ENCODE data around the gene SMCO3.
"Not testable (repeated sequence)": the region's sequence is repeated elsewhere in the genome, so short reads cannot be mapped to it uniquely, and the experiment has no call there.

Gene SMCO3

DNA sequence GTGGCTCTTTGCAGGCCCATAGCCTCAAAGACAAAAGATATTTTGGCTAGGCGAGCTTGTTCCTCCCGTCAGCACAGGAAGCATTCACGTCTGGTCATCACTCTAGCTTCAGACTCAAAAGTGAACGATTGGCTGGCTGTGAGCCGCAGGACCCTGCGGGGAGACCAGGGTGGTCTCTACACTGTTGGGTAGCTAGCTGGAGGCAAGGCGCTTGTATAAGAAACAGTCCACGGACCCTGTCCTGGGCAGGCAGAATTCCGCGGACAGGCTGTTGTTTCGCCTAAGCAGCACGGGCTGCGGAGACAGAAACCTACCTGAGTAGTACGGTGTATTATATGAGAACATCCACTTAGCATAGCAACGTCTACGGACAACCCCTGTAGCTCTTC, 40.3 kb downstream of the SMCO3 start:
- no peak for DNase-seq

DNA sequence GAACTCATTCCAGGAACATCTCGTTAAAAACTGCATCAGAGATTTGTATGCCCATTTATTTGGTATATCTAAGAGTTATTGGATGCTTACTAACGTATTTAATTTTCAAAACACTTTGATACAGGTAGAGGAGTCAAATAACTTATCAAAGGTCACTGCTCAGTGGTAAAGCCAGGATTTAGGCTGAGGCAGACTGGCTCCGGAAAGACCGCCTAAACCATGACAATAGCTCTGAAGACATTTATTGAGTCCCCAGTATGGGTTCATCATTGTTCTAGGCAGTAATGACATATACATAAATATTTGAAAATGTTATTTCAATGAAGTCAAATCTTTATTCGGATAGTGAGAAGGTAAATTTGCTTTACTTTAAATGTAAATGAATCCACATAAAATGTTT, 41.0 kb downstream of the SMCO3 start:
- DNase-seq = no peak

GRCh38 chr12:14771651-14772137, 42.3 kb downstream of the SMCO3 start:
- no peak for DNase-seq

DNA sequence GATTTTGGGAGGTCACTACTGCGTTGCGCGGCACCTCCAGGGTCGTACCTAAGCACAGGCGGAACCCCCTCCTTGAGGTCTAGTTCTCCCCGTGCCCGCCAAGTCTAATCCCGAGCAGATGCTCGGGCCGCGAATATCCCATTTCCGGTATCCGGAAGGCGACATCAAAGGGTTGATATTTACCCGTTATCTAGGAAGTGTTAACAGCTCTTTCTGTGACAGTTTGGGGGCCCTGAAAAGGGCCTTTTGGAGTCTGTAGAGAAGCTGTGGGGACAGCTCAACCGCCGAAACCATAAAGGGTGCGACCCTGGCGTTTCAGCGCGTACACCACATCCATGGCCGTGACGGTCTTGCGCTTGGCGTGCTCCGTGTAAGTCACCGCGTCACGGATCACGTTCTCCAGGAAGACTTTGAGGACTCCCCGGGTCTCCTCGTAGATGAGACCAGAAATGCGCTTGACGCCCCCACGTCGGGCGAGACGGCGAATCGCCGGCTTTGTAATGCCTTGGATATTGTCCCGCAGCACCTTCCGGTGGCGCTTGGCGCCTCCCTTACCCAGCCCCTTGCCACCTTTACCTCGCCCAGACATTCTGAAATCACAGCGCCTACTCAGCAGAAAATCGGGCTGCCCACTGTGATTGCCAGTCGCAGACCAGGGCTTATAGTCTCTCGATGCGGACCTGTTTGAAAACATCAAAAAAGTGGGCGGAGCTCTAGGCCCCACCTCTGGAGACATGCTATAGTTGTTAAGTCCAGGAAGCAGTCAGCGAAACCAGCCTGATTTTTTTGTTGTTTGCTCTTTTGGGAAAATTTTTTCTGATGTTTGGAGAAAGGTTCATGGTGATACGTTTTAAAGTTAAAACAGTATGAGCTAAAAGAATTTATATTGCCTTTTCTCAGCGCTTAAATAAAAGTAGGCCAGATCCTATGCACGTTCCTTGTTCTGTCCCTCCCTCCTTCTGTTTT, 43.2 kb downstream of the SMCO3 start:
- DNase-seq = peak; percentile 89

DNA sequence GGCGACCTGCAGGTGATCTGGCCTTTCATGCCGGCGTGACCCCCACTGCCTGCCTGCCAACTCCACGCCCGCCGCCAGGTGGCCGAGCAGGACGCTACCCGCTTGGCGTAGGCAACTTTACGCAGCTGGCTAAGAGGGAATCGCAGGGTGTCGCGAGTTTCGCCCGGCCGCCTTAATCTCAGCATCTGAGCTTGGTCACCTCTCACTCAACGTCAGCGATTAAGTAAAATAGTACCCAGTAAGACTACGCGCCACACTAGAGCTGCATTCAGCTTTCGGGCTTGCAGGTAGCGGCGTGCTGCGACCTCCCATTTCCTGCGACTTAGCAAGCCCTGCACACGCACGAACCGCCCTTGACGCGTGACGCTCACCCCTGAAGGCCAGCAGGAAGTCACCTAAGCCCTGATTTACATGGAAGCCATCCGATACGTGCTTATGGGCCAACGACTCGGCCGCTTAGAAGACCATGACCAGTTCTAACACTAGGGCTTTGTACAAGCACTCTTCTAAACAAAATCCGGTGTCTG, 44.0 kb downstream of the SMCO3 start:
- DNase-seq = peak; percentile 51

DNA sequence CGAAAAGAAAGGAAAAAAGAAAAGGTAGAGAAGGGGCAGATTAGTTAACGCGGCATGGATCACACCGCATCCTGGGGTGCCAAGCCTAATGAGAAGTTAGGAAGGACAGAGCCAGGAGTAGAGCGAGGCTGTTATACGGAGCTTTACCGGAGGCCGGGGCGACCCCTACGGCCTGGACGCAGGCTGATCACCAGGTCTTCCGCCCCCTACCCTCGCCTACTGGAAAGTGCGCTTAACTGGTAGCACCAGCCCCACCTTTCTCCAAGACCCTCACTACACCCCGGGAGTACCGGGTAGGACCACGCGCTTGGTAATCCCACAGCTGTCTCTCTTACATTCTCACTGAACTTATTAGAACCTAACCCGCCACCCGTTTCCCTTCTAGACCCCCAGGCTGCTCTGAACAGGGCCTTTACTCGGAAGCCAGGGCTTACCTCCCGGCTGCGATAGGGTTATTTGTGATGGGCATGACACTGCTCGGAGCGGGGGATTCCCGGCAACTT, 44.5 kb downstream of the SMCO3 start:
- DNase-seq = no peak

DNA sequence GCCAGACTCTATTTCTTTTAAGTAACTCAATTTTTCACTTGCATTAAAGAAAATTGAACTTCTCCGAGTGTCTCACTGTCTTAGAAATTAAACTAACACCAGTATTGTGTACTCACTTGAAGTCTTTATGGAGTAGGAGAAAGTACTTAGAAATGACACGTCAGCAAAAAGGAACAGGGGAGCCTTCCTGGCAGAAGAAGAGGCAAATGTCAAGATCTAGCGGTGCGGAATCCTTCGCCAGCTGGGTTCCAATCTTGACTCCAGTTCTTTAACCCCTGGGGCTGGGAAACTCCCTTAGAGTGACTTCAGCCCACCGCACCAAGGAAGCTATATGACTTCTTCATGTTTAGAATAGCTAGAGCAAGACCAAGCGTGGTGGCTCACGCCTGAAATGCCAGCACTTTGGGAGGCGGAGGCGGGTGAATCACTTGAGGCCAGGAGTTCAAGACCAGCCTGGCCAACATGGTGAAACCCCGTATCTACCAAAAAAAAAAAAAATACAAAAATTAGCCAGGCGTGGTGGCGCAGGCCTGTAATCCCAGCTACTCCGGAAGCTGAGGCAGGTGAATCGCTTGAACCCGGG, 45.1 kb downstream of the SMCO3 start:
- DNase-seq = no peak

- no peak for DNase-seq
Observed at GRCh38 chr12:14767617-14768016, 46.4 kb downstream of the SMCO3 start.

DNA sequence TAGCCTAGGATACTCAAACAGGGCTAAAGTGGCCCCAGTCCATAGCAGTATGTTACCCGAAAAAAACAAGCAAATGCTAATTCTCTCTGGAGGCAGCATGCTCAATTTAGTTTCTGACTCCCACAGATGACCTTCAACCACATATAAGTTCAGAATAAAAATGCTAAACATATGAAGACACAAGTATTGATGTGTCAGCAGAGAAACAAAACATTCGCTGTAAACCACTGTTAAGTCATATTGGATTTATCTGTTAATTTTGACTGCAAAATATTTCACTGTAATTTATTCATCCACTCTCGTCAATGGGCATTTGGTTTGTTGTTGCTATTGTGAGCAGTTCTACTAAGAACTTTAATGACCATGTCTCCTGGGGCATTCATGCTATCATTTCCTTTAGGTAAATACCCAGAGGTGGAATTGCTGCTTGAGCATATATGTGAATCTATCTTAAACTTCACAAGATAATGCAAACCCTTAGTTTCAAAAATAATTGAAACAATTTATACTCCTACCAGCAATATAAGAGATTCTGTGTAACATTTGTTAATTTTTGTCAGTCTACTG, 47.2 kb downstream of the SMCO3 start:
- no peak for DNase-seq

DNA sequence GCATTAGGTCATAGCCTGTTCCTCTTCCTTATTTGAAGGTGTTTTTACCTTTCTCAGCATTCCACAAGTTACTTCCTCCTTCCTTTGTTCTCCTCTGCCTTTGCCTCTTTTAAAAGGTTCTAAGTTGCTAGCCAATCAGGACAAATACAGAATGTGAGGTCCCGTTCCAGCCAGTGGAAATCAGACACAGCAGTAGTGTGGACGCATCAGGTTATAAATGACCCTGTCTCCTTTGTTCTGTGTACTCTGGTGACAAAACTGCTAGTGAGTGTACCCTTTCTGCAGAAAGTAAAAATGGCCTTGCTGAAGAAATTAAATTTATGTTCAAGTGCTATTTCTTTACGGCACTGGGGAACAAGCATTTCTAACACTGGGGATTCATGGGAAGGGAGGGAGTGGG, 48.0 kb downstream of the SMCO3 start:
- DNase-seq = not testable (repeated sequence)

GRCh38 chr12:14765398-14765797, 48.6 kb downstream of the SMCO3 start:
- DNase-seq = no peak

DNA sequence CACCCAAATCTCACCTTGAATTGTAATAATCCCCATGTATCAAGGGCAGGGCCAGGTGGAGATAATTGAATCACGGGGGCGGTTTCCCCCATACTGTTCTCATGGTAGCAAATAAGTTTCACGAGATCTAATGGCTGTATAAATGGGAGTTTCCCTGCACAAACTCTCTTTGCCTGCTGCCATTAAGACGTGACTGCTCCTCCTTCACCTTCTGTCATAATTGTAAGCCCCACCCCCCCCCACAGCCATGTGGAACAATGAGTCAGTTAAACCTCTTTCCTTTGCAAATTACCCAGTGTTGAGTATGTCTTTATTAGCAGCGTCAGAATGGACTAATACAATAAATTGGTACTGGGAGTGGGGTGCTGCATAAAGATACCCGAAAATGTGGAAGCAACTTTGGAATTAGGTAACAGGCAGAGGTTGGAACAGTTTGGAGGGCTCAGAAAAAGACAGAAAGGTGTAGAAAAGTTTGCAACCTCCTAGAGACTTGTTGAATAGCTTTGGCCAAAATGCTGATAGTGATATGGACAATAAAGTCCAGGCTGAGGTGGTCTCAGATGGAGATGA, 54.2 kb downstream of the SMCO3 start:
- DNase-seq = not testable (repeated sequence)

DNA sequence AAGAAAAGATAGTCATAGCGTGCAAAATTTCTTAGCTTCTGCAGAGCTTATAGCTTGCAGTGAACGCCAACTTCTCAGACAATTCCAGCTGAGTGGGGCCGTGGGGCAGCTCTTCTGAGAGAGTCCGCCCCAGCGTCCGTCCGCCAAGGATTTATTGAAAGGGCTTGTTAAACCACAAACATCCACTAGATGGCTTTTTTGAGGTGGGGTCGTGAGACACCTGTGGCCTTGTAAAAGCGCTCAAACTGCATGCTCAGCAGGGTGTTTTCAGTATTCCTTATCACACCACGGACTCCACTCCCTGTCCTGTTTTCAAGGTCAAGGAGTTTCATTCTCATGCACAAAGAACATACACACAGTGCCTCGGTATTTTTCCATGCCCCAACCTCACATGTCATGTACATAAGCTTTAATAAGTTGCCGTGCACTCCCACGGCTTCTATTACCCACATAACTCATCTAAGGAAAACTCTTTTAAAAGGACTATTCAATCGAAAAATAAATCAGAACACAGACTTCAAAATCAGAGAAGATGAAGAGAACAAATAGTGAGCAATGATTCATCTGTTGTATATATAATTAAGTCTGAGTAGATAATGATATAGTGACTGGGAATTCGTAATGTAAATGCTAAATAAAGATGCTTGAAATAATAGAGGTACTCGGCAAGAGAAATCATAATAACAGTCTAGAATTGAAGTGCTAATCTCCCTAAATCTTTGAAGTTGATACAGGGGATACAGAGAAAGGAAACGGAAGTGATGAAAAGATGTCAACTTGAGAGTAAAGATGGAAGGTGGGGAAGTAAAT, 57.4 kb downstream of the SMCO3 start:
- peak; percentile 52 for DNase-seq

Data from NCI-H1417 treated with DMSO at 0.1 percent for 48 hours (cell line).